ENCODE measurements around the gene COL12A1. TPM values are rescaled to one million over a fixed set of nuclear protein-coding genes. Genes with fewer than 3 reads are reported as not detected.

The COL12A1 gene
- total and polyA plus RNA-seq, 2 experiments from 2014 or later = 0.39 to 6.3 TPM

DNA sequence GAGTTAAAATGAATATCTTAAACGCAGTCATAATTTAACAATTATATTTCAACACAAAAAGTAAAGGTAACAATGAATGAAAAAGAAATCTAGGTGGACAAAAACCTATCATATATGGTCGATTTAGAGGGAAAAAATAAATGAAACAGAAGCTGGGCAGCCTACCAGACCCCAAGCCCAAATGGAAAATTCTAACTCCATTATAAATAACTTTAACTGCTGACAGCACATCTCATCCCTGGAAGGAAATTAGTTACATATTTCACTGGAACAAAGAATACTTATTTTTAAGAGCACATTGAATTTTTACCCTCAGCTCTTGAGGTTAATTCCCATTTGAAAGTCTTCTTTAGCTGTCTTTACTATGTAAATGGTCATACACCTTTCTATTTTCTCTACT, 39.1 kb downstream of the COL12A1 start:
- ATAC-seq (no peak), DNase-seq (ENCODE audit: low spot score) (no peak)
- Histone ChIP-seq H4K20me1 (replicated peaks; ENCODE audit: insufficient read depth) (no peaks in the 10 kb centered on the region), H3K36me3 (ENCODE audit: insufficient read depth) (no peaks in the 10 kb centered on the region), H2AFZ (no peak overlapping the region), H3K4me1 (ENCODE audit: insufficient read depth) (peaks cover 17% of the 10 kb centered on the region; the same call in 1 of the 2 replicates), H3K4me3 (no peak overlapping the region), H3K9me2 (ENCODE audit: insufficient read depth) (no peaks in the 10 kb centered on the region), H3K27ac (ENCODE audit: low read depth) (no peak overlapping the region), H3K4me2 (no peak overlapping the region), H3F3A (replicated peaks; ENCODE audit: low read depth) (no peaks in the 10 kb centered on the region), H3K79me2 (replicated peaks; ENCODE audit: insufficient read depth) (no peaks in the 10 kb centered on the region), H3K27me3 (ENCODE audit: insufficient read depth) (no peaks in the 10 kb centered on the region)
- Mint-ChIP-seq H3K36me3 (ENCODE audit: low read depth) (no peaks in the 10 kb centered on the region), H3K4me3 (no peak overlapping the region), H3K27ac (no peak overlapping the region), H3K9me3 (no peaks in the 10 kb centered on the region), H3K27me3 (ENCODE audit: insufficient read depth, low read depth, poor library complexity) (peaks cover 3% of the 10 kb centered on the region), H3K4me1 (peaks cover 20% of the 10 kb centered on the region; the same call in 2 of the 3 replicates)
- TF ChIP-seq STAT1 (IDR thresholded peaks at IDR 0.05; ENCODE audit: unreplicated experiment) (no peak), JUNB (IDR thresholded peaks at IDR 0.05; ENCODE audit: unreplicated experiment) (no peak), EZH2phosphoT487 (IDR thresholded peaks at IDR 0.05; ENCODE audit: unreplicated experiment) (no peak), EZH2 (IDR thresholded peaks at IDR 0.05; ENCODE audit: low read depth, unreplicated experiment) (no peak), NANOG (IDR thresholded peaks at IDR 0.05; ENCODE audit: borderline replicate concordance) (no peak), ZNF331 (CRISPR knock-in tag; IDR thresholded peaks at IDR 0.05; ENCODE audit: low read depth) (no peak), CREB1 (CRISPR knock-in tag; IDR thresholded peaks at IDR 0.05; ENCODE audit: low read depth) (no peak), ZNF114 (CRISPR knock-in tag; IDR thresholded peaks at IDR 0.05) (no peak), POLR2AphosphoS5 (IDR thresholded peaks at IDR 0.05; ENCODE audit: low read depth) (no peak), ETS1 (IDR thresholded peaks at IDR 0.05) (no peak)
- TF ChIP-seq, protein P1, sequence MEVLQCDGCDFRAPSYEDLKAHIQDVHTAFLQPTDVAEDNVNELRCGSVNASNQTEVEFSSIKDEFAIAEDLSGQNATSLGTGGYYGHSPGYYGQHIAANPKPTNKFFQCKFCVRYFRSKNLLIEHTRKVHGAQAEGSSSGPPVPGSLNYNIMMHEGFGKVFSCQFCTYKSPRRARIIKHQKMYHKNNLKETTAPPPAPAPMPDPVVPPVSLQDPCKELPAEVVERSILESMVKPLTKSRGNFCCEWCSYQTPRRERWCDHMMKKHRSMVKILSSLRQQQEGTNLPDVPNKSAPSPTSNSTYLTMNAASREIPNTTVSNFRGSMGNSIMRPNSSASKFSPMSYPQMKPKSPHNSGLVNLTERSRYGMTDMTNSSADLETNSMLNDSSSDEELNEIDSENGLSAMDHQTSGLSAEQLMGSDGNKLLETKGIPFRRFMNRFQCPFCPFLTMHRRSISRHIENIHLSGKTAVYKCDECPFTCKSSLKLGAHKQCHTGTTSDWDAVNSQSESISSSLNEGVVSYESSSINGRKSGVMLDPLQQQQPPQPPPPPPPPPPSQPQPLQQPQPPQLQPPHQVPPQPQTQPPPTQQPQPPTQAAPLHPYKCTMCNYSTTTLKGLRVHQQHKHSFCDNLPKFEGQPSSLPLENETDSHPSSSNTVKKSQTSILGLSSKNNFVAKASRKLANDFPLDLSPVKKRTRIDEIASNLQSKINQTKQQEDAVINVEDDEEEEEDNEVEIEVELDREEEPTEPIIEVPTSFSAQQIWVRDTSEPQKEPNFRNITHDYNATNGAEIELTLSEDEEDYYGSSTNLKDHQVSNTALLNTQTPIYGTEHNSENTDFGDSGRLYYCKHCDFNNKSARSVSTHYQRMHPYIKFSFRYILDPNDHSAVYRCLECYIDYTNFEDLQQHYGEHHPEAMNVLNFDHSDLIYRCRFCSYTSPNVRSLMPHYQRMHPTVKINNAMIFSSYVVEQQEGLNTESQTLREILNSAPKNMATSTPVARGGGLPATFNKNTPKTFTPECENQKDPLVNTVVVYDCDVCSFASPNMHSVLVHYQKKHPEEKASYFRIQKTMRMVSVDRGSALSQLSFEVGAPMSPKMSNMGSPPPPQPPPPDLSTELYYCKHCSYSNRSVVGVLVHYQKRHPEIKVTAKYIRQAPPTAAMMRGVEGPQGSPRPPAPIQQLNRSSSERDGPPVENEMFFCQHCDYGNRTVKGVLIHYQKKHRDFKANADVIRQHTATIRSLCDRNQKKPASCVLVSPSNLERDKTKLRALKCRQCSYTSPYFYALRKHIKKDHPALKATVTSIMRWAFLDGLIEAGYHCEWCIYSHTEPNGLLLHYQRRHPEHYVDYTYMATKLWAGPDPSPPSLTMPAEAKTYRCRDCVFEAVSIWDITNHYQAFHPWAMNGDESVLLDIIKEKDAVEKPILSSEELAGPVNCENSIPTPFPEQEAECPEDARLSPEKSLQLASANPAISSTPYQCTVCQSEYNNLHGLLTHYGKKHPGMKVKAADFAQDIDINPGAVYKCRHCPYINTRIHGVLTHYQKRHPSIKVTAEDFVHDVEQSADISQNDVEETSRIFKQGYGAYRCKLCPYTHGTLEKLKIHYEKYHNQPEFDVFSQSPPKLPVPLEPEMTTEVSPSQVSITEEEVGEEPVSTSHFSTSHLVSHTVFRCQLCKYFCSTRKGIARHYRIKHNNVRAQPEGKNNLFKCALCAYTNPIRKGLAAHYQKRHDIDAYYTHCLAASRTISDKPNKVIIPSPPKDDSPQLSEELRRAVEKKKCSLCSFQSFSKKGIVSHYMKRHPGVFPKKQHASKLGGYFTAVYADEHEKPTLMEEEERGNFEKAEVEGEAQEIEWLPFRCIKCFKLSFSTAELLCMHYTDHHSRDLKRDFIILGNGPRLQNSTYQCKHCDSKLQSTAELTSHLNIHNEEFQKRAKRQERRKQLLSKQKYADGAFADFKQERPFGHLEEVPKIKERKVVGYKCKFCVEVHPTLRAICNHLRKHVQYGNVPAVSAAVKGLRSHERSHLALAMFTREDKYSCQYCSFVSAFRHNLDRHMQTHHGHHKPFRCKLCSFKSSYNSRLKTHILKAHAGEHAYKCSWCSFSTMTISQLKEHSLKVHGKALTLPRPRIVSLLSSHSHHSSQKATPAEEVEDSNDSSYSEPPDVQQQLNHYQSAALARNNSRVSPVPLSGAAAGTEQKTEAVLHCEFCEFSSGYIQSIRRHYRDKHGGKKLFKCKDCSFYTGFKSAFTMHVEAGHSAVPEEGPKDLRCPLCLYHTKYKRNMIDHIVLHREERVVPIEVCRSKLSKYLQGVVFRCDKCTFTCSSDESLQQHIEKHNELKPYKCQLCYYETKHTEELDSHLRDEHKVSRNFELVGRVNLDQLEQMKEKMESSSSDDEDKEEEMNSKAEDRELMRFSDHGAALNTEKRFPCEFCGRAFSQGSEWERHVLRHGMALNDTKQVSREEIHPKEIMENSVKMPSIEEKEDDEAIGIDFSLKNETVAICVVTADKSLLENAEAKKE (CRISPR knock-in tag; IDR thresholded peaks at IDR 0.05) = no peak
- TF ChIP-seq, protein P2, sequence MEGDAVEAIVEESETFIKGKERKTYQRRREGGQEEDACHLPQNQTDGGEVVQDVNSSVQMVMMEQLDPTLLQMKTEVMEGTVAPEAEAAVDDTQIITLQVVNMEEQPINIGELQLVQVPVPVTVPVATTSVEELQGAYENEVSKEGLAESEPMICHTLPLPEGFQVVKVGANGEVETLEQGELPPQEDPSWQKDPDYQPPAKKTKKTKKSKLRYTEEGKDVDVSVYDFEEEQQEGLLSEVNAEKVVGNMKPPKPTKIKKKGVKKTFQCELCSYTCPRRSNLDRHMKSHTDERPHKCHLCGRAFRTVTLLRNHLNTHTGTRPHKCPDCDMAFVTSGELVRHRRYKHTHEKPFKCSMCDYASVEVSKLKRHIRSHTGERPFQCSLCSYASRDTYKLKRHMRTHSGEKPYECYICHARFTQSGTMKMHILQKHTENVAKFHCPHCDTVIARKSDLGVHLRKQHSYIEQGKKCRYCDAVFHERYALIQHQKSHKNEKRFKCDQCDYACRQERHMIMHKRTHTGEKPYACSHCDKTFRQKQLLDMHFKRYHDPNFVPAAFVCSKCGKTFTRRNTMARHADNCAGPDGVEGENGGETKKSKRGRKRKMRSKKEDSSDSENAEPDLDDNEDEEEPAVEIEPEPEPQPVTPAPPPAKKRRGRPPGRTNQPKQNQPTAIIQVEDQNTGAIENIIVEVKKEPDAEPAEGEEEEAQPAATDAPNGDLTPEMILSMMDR (conservative IDR thresholded peaks at IDR 0.05; ENCODE audit: low read depth in 2 of 2) = no peak
- TF ChIP-seq, protein P3, sequence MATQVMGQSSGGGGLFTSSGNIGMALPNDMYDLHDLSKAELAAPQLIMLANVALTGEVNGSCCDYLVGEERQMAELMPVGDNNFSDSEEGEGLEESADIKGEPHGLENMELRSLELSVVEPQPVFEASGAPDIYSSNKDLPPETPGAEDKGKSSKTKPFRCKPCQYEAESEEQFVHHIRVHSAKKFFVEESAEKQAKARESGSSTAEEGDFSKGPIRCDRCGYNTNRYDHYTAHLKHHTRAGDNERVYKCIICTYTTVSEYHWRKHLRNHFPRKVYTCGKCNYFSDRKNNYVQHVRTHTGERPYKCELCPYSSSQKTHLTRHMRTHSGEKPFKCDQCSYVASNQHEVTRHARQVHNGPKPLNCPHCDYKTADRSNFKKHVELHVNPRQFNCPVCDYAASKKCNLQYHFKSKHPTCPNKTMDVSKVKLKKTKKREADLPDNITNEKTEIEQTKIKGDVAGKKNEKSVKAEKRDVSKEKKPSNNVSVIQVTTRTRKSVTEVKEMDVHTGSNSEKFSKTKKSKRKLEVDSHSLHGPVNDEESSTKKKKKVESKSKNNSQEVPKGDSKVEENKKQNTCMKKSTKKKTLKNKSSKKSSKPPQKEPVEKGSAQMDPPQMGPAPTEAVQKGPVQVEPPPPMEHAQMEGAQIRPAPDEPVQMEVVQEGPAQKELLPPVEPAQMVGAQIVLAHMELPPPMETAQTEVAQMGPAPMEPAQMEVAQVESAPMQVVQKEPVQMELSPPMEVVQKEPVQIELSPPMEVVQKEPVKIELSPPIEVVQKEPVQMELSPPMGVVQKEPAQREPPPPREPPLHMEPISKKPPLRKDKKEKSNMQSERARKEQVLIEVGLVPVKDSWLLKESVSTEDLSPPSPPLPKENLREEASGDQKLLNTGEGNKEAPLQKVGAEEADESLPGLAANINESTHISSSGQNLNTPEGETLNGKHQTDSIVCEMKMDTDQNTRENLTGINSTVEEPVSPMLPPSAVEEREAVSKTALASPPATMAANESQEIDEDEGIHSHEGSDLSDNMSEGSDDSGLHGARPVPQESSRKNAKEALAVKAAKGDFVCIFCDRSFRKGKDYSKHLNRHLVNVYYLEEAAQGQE (IDR thresholded peaks at IDR 0.05; ENCODE audit: unreplicated experiment) = no peak
